Ishikawa (cell line): Measurements from ENCODE around the gene B4GALT5.

Experiments used
- CEBPB ChIP-seq: IDR thresholded peaks from 2 replicates; pipeline ENCODE4 v1.6.1; 2012
- CREB1 ChIP-seq: IDR thresholded peaks from 2 replicates; pipeline ENCODE4 v1.6.1; 2012; ENCODE audit warnings: low read depth
- EGR1 ChIP-seq: IDR thresholded peaks from 2 replicates; pipeline ENCODE4 v1.6.1; 2012
- EP300 ChIP-seq: IDR thresholded peaks from 2 replicates; pipeline ENCODE4 v1.6.1; 2012; ENCODE audit warnings: borderline replicate concordance
- FOXM1 ChIP-seq: IDR thresholded peaks from 2 replicates; pipeline ENCODE4 v1.6.1; 2012; ENCODE audit warnings: low read depth, borderline replicate concordance
- NFIC ChIP-seq: IDR thresholded peaks from 2 replicates; pipeline ENCODE4 v1.6.1; 2012
- RAD21 ChIP-seq: IDR thresholded peaks from 2 replicates; pipeline ENCODE4 v1.6.1; 2012; ENCODE audit warnings: low read depth
- REST ChIP-seq: IDR thresholded peaks from 2 replicates; pipeline ENCODE4 v1.6.1; 2012; ENCODE audit warnings: low read depth, mild to moderate bottlenecking
- TAF1 ChIP-seq: IDR thresholded peaks from 2 replicates; pipeline ENCODE4 v1.6.1; 2012; ENCODE audit warnings: low read depth, mild to moderate bottlenecking
- TCF12 ChIP-seq: IDR thresholded peaks from 2 replicates; pipeline ENCODE4 v1.6.1; 2012; ENCODE audit warnings: low read depth
- TEAD4 ChIP-seq: IDR thresholded peaks from 2 replicates; pipeline ENCODE4 v1.6.1; 2012
- YY1 ChIP-seq: IDR thresholded peaks from 2 replicates; pipeline ENCODE4 v1.6.1; 2012; ENCODE audit warnings: low read depth
- ZBTB7A ChIP-seq: IDR thresholded peaks from 2 replicates; pipeline ENCODE4 v1.6.1; 2012; ENCODE audit warnings: low read depth
- TF ChIP-seq, protein P1 (sequence below): IDR thresholded peaks from 2 replicates; pipeline ENCODE4 v1.6.1; 2012
- TF ChIP-seq, protein P2 (sequence below): IDR thresholded peaks from 2 replicates; pipeline ENCODE4 v1.6.1; 2012

The B4GALT5 gene

DNA sequence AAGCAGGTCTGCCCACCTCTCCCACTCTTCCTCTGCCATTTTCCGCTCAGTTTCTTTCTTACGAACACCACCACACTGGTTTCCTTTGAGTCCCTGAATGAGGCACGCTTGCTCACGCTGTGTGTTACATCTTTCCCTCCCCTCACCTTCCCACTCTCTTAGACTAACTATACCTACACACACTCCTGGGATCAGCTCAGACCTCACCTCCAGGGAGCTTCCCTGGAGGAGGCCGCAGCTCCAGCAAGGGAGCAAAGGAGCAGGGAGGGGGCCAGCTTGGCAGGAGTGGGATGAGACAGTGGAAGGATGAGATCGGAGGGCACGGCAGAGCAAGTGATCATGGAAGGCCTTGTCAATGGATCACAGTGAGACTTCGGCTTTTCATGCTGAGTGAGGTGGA, 28.3 kb upstream of the B4GALT5 start:
- TF ChIP-seq FOXM1 (no peak), CREB1 (no peak)

DNA sequence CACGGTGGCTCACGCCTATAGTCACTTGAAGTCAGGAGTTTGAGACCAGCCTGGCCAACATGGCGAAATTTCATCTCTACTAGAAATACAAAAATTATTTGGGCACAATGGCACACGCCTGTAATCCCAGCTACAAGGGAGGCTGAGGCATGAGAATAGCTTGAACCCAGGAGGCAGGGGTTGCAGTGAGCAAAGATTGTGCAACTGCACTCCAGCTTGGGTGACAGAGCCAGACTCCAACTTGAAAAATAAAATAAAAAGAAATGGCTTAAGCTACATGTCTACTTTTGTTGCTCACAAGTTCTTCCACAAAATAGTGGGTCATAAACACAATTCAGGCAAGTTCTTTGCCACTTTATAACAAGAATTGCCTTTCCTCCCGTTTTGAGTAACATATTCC, 27.1 kb upstream of the B4GALT5 start:
- TF ChIP-seq REST (no peak), NFIC (no peak), YY1 (no peak), CEBPB (no peak), EGR1 (no peak), TCF12 (no peak), TAF1 (no peak), FOXM1 (no peak), ZBTB7A (no peak), TEAD4 (no peak), CREB1 (no peak), RAD21 (no peak), EP300 (no peak)
- TF ChIP-seq, protein P1, sequence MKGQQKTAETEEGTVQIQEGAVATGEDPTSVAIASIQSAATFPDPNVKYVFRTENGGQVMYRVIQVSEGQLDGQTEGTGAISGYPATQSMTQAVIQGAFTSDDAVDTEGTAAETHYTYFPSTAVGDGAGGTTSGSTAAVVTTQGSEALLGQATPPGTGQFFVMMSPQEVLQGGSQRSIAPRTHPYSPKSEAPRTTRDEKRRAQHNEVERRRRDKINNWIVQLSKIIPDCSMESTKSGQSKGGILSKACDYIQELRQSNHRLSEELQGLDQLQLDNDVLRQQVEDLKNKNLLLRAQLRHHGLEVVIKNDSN = no peak
- TF ChIP-seq, protein P2, sequence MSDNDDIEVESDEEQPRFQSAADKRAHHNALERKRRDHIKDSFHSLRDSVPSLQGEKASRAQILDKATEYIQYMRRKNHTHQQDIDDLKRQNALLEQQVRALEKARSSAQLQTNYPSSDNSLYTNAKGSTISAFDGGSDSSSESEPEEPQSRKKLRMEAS = no peak

- TF ChIP-seq, protein P1 = no peak
- TF ChIP-seq CEBPB (no peak), NFIC (no peak), FOXM1 (no peak), EGR1 (no peak), EP300 (no peak), REST (no peak), TEAD4 (no peak), YY1 (no peak), ZBTB7A (no peak), TAF1 (no peak), CREB1 (no peak), RAD21 (no peak), TCF12 (no peak)
- TF ChIP-seq, protein P2 = no peak
Measured at GRCh38 chr20:49739042-49739441, 25.4 kb upstream of the B4GALT5 start.

GRCh38 chr20:49737260-49737659, 23.6 kb upstream of the B4GALT5 start:
- no peak for TF ChIP-seq REST
- TF ChIP-seq, protein P1 = no peak
- no peak for TF ChIP-seq NFIC
- no peak for TF ChIP-seq CREB1
- no peak for TF ChIP-seq EGR1
- TF ChIP-seq, protein P2 = no peak
- no peak for TF ChIP-seq TCF12
- no peak for TF ChIP-seq EP300
- no peak for TF ChIP-seq RAD21
- no peak for TF ChIP-seq TAF1
- no peak for TF ChIP-seq YY1
- TF ChIP-seq TEAD4 = no peak
- TF ChIP-seq FOXM1 = no peak
- TF ChIP-seq CEBPB = no peak
